ENCODE results near the gene KRT10.

- TF ChIP-seq, protein P1, sequence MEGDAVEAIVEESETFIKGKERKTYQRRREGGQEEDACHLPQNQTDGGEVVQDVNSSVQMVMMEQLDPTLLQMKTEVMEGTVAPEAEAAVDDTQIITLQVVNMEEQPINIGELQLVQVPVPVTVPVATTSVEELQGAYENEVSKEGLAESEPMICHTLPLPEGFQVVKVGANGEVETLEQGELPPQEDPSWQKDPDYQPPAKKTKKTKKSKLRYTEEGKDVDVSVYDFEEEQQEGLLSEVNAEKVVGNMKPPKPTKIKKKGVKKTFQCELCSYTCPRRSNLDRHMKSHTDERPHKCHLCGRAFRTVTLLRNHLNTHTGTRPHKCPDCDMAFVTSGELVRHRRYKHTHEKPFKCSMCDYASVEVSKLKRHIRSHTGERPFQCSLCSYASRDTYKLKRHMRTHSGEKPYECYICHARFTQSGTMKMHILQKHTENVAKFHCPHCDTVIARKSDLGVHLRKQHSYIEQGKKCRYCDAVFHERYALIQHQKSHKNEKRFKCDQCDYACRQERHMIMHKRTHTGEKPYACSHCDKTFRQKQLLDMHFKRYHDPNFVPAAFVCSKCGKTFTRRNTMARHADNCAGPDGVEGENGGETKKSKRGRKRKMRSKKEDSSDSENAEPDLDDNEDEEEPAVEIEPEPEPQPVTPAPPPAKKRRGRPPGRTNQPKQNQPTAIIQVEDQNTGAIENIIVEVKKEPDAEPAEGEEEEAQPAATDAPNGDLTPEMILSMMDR (IDR thresholded peaks at IDR 0.05; ENCODE audit: low read depth, low read length, missing input control): peak; percentile 74
- TF ChIP-seq RAD21 (IDR thresholded peaks at IDR 0.05) (peak; percentile 82 to 91), YY1 (IDR thresholded peaks at IDR 0.05) (no peak), JUND (IDR thresholded peaks at IDR 0.05) (no peak), TAF1 (conservative IDR thresholded peaks at IDR 0.05) (no peak), REST (IDR thresholded peaks at IDR 0.05) (no peak)
- TF ChIP-seq, protein P2, sequence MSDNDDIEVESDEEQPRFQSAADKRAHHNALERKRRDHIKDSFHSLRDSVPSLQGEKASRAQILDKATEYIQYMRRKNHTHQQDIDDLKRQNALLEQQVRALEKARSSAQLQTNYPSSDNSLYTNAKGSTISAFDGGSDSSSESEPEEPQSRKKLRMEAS (IDR thresholded peaks at IDR 0.05): no peak
- TF ChIP-seq, protein P3, sequence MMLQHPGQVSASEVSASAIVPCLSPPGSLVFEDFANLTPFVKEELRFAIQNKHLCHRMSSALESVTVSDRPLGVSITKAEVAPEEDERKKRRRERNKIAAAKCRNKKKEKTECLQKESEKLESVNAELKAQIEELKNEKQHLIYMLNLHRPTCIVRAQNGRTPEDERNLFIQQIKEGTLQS (IDR thresholded peaks at IDR 0.05): no peak
Observed at GRCh38 chr17:40791787-40792436, 30.5 kb downstream of the KRT10 start.
